ENCODE results near the gene SELENOT.

DNA sequence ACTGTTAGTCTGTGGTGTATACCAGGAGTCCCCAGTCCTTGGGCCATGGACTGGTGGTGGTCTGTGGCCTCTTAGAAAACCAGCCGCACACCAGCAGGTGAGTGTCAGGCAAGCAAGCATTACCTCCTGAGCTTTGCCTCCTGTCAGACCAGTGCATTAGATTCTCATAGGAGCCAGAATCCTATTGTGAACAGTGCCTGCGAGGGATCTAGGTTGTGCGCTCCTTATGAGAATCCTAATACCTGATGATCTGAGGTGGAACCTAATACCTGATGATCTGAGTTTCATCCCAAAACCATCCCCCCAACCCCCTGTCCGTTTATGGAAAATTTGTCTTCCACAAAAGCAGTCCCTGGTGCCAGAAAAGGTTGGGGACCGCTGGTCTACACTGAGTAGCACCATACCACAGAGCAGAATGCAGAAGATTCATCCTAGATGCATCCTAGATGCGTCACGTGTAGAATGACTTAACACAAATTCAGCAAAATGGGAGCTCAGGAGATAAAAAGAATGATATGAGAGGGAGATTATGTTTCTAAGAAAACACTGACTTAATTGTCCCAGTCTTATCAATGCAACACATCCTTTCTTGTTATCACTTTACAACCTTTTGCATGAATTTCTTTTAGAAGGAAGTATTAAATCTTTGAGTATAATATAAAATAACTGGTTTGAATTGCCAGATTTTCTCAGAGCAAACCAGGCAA is 28.5 kb downstream of the SELENOT start:
- TF ChIP-seq, protein P1, sequence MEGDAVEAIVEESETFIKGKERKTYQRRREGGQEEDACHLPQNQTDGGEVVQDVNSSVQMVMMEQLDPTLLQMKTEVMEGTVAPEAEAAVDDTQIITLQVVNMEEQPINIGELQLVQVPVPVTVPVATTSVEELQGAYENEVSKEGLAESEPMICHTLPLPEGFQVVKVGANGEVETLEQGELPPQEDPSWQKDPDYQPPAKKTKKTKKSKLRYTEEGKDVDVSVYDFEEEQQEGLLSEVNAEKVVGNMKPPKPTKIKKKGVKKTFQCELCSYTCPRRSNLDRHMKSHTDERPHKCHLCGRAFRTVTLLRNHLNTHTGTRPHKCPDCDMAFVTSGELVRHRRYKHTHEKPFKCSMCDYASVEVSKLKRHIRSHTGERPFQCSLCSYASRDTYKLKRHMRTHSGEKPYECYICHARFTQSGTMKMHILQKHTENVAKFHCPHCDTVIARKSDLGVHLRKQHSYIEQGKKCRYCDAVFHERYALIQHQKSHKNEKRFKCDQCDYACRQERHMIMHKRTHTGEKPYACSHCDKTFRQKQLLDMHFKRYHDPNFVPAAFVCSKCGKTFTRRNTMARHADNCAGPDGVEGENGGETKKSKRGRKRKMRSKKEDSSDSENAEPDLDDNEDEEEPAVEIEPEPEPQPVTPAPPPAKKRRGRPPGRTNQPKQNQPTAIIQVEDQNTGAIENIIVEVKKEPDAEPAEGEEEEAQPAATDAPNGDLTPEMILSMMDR (IDR thresholded peaks at IDR 0.05), result no peak
- TF ChIP-seq POLR2A (IDR thresholded peaks at IDR 0.05), result no peak

Measured in uterus (tissue), 2 donors.